Measurements from ENCODE around the gene NSMF.

The NSMF gene

DNA sequence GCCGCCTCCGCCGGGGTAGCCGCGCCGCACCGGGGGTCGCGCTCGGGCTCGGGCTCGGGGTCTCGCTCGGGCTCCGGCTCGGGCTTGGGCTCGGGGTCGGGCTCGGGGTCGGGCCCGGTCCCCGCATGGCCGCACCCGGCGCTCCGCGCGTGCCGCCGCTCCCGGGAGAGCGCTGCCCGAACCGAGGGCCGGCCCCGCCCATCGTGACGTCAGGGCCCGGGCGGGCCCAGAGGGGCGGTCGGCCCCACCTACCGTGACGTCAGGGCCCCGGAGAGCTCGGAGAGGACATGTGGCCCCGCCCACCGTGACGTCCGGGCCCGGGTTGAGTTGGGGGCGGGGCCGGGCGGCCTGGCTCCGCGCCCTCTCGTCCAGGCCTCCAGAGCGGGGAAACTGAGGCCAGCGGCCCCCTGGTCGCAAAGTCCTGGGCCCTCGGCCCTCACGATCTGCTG is at the start of gene NSMF:
Gene NSMF, minus strand, starts transcription at position 183 of the 449 bp plus-strand sequence. CDS start 232 bp downstream, outside the sequence.
- peak; percentile 94 for DNase-seq (ENCODE audit: low read depth)

- peak; percentile 81 for DNase-seq (ENCODE audit: low read depth)
These were observed 47.6 kb upstream of the NSMF start for GRCh38 chr9:137506702-137507171.

DNA sequence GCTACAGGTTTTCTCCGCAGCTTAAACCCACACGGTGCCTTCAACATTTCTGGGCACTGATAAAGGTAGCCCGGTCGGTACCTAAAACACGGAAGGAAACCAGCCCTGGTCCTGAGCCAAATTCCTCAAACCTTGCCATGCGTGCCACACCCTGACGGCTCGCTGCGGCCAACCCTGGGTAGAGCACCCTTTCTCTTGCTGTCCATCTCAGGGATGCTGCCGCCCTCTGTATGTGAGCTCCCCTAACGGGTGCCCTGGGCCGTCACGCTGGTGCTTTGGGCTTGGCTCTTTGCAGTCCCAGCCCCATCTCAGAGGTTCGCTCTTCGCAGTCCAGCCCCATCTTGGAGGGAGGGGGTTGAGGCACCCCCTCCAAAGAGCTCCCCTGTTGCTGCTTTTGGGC is 47.1 kb upstream of the NSMF start:
- no peak for DNase-seq (ENCODE audit: low read depth)

- no peak for DNase-seq (ENCODE audit: low read depth)
These were observed 46.4 kb upstream of the NSMF start for GRCh38 chr9:137505421-137506140.

GRCh38 chr9:137504432-137504777 is 45.3 kb upstream of the NSMF start:
- no peak for DNase-seq (ENCODE audit: low read depth)

DNA sequence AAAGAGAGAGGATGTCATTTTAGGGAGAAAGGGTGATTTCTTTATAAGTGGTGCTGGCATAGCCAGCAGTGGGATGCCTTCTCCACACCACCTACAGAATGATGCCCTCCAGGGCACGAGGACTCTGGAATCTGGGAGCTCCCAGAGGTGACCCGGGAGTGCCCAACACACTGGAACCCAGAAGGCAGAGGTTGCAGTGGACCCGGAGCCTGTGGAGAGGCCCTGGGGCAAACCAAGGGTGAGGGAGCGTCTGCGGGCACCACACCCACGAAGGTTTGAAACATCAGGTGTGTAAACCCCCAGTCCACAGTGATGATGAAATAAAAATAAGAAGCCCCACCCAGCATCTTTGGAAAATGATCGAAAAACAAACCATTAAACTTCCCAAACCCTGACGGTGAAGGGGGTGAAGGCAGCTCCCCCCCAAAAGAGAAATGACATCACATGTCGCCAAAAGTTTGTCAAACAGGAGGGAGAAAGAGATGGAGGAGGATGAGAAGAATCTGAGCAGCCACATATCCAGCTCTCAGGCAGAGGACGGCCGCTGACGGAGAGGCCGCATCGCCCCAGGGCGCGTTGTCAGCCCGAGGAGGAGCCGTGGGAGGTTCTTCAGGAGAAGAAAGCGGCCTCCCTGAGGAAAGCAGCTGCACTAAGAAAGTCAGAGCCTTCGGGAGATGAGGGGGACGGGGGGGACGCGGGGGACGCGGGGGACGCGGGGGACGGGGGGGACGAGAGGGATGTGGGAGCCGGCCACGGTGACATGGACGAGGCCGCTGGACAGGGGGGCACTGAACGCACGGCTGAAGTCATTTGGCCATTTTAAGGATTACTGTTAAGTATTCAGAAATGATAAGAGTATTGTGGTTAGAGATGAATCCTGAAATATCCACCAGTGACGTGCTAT is 43.1 kb upstream of the NSMF start:
- peak; percentile 21 for DNase-seq (ENCODE audit: low read depth)

GRCh38 chr9:137501457-137501856 is 42.3 kb upstream of the NSMF start:
- no peak for DNase-seq (ENCODE audit: low read depth)

DNA sequence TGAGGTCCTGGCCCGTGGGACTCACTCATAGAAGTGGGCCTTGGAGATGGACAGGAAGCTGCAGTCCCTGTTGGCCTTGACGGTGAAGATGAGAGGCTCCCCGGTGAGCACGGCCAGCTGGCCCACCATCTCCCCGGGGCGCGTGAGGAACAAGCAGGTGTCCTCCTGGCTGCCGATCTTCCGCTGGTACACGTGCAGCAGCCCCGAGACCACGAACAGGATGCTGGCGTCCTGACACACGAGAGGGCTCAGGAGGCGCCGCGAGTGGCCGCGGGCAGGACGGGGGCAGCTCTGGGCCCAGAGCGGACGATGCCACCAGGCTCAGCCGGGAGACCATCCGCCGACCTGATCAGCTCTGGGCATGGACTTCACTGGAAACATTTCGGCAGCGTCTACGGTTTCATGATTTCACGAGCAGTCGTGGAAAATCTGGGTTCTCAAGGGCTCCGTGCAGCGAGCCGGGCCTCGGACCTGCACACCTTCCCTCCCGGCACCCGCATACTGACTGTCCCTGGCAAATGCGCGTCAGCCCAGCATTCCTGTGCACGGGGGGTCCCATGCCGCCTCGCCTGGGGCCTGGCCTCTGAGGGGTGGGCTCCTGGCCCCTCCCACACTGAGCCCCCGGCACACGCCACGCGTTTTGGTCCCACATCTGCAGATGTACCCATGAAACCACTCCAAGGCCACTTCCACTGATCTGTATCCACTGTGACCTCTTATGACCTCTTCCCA is 41.7 kb upstream of the NSMF start:
- no peak for DNase-seq (ENCODE audit: low read depth)

- no peak for DNase-seq (ENCODE audit: low read depth)
These were observed 40.9 kb upstream of the NSMF start for GRCh38 chr9:137499858-137500661.

DNA sequence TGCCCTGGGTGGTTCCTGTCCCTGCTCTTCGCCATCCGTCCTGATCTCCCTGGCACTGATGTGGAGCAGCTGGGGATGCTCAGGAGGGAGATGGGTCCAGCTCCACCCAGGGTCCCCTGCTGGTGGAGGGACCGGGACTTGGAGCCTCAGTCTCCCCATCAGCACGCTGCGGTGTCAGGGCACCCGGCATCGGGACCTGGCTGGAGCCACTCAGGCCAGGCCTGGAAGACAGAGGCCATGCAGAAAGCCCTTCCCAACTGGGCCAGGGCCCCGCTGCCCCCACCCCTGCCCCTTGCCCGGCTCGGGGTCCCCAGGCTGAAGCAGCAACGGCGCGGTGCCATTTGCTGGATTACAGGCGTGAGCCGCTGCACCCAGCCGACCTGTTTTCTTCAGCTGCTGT is 40.3 kb upstream of the NSMF start:
- no peak for DNase-seq (ENCODE audit: low read depth)

- no peak for DNase-seq (ENCODE audit: low read depth)
These were observed 39.6 kb upstream of the NSMF start for GRCh38 chr9:137498720-137499150.

DNA sequence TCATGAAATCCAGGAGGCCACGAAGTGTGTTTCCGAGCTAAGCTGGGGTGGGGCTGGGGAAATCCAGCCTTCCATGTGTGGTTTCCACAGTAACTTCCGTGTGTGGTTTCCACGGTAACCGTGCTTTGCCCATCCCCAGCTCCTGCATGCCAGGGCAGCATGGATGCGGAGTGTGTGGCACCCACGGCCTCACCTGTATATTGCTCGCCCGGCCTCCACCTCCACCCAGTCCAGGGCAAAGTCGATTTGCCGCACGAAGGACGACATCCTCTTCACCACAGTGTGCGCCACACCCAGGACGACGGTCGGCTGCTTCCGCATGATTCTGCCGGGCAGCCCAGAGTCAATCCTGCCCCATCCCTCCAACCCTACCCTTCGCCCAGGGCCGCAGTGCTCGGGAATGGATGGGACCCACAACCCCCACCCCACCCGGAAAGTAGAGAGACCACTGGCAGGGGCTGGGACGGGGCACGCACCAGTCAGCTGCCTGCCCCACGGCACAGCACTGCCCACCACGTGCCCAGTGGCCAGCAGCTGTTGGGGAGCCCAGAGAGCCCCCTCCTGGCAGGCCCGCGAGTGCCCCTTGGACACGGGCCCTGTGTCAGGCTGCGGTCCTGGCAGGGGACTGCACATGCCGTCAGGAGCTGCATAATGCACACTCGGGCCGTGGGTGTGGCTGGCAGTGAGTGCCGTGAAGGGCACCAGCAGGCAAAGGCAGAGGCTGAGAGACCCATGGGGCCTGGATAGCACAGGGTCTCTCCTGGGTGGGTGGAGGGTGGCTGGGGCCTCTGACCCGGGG is 39.0 kb upstream of the NSMF start:
- no peak for DNase-seq (ENCODE audit: low read depth)

DNA sequence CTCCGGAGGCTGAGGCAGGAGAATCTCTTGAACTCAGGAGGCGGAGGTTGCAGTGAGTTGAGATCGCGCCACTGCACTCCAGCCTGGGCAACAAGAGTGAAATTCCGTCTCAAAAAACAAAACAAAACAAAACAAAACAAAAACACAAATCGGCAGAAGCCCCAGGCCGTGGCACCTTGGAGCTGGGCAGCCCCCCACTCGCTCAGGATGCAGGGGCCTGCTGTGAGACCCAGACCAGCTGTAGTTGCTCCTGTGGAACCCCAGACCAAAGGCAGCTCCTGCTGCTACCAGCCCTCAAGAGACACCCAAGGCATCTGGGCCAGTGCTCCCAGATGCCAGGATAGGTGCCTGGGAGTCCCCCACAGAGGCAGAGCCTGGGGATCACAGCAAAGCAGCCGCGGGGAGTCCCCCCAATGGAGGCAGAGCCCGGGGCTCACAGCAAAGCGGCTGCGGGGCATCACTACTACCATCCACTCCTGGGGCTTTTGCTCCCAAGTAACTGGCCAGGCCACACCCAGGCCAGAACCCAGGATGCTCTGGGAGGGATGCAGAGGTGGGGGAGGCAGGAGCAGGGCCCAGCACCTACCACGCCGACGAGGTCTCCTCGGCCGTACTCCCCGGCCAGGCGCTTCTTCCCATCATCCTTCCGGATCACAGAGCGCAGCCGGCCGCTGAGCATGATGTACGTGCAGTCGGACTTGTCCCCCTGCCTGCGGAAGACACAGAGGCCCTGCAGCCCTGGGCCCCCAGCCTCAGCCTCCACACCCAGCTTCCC is 37.7 kb upstream of the NSMF start:
- DNase-seq (ENCODE audit: low read depth): no peak

DNA sequence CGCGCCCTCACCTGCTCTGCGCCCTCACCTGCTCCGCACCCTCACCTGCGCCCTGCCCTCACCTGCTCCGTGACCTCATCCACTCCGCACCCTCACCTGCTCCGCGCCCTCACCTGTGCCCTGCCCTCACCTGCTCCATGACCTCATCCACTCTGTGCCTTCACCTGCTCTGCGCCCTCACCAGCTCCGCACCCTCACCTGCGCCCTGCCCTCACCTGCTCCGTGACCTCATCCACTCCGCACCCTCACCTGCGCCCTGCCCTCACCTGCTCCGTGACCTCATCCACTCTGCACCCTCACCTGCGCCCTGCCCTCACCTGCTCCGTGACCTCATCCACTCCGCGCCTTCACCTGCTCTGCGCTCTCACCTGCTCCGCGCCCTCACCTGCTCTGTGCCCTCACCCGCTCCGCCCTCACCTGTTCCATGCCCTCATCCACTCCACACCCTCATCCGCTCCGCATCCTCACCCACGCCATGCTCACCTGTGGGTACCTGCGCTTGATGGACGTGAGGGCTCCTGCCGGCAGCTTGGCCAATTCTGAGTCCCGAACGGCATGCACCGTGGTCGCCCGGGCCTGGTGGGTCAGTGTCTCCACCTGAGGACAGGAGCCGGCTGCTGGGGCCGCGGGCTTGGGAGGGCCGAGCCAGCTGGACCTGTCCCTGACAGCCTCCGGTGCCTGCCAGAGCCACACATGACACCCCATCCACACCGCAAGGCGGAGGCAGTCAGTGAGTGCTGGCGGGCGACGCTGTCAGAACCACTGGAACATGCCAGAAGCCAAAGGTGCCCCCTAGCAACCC is 35.6 kb upstream of the NSMF start:
- no peak for DNase-seq (ENCODE audit: low read depth)

GRCh38 chr9:137494104-137494544 is 35.0 kb upstream of the NSMF start:
- peak; percentile 22 for DNase-seq (ENCODE audit: low read depth)

DNA sequence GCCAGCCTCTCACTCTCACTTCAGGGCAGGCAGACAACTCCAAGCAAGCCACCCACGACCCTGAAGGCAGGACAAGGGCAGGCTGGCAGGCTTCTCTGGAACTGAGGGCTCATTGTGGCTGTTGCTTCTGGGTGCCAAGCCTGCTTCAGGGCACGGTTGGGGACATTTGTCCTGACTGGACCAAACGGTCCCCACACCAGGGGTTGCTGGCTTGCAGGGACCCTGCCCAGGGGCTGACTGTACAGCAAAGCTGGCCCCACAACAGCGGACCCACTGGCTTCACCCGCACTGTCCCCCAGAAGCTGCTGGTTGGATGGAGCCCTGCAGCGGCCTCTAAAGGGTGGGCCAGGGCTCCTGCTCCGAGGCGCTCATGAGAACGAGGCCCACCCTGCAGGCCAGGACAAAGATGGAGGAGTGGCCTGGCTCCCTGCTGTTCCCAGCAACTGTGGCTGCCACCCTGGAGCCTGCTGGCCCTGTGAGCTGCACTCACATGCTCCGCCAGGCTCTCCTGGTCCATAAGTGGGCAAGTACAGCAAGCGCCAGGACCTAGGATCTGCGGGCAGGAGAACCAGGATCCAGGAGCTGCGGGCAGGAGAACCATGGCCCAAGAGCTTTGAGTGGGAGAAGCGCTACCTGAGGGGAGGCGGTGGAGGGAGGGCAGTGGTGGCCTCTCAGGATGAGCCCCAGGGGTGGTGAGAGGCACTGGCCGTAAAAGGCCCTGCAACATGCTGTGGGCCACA is 34.4 kb upstream of the NSMF start:
- no peak for DNase-seq (ENCODE audit: low read depth)

GRCh38 chr9:137492464-137493363 is 33.6 kb upstream of the NSMF start:
- peak; percentile 45 for DNase-seq (ENCODE audit: low read depth)

Measured in ELR (cell line).